ENCODE results near the gene FOXD2.

DNA sequence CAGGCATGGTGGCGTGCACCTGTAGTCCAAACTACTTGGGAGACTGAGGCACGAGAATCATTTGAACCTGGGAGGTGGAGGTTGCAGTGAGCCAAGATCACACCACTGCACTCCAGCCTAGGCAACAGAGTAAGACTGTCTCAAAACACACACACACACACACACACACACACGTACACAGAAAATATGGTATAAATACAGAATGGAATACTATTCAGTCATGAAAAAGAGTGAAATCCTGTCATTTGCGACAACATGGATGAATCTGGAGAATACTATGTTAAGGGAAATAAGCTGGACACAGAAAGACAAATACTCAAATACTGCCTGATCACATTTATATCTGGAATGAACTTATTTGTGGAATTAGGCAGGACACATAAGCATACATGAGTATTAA is 18.4 kb downstream of the FOXD2 start:
- no peak for TF ChIP-seq CTCF (IDR thresholded peaks at IDR 0.05; ENCODE audit: insufficient read depth, low read depth, low read length)
- TF ChIP-seq EZH2 (IDR thresholded peaks at IDR 0.05; ENCODE audit: insufficient read depth, low read length): no peak

All from astrocyte (in vitro differentiated cells and primary cell).